Measurements from ENCODE around the gene EPB41L2.
A peak's percentile ranks its signal among the peaks of the same experiment; 100 is the strongest.

EPB41L2 gene

GRCh38 chr6:131061041-131061750, 1.8 kb downstream of the EPB41L2 start:
- peak; percentile 77 for DNase-seq

- no peak for DNase-seq
Measured at GRCh38 chr6:131060311-131060710, 2.7 kb downstream of the EPB41L2 start.

- no peak for DNase-seq
Measured at GRCh38 chr6:131059486-131059885, 3.6 kb downstream of the EPB41L2 start.

- DNase-seq, result no peak
Measured at GRCh38 chr6:131058236-131058635, 4.8 kb downstream of the EPB41L2 start.

GRCh38 chr6:131054392-131055250, 8.4 kb downstream of the EPB41L2 start:
- DNase-seq, result no peak

- no peak for DNase-seq
Measured at GRCh38 chr6:131053546-131054240, 9.4 kb downstream of the EPB41L2 start.

GRCh38 chr6:131052181-131052580, 10.9 kb downstream of the EPB41L2 start:
- peak; percentile 24 for DNase-seq

GRCh38 chr6:131051341-131051740, 11.7 kb downstream of the EPB41L2 start:
- no peak for DNase-seq

- no peak for DNase-seq
Measured at GRCh38 chr6:131049608-131050007, 13.4 kb downstream of the EPB41L2 start.

- no peak for DNase-seq
Measured at GRCh38 chr6:131048933-131049515, 14.0 kb downstream of the EPB41L2 start.

GRCh38 chr6:131048459-131048858, 14.6 kb downstream of the EPB41L2 start:
- no peak for DNase-seq

GRCh38 chr6:131045139-131045538, 17.9 kb downstream of the EPB41L2 start:
- no peak for DNase-seq

- DNase-seq, result no peak
Measured at GRCh38 chr6:131043902-131044447, 19.1 kb downstream of the EPB41L2 start.

GRCh38 chr6:131042664-131043063, 20.4 kb downstream of the EPB41L2 start:
- DNase-seq, result no peak

- no peak for DNase-seq
Measured at GRCh38 chr6:131041814-131042213, 21.2 kb downstream of the EPB41L2 start.

GRCh38 chr6:131040866-131041265, 22.2 kb downstream of the EPB41L2 start:
- DNase-seq, result no peak

GRCh38 chr6:131039345-131039680, 23.7 kb downstream of the EPB41L2 start:
- DNase-seq, result peak; percentile 63

- DNase-seq, result peak; percentile 63
Measured at GRCh38 chr6:131038597-131039344, 24.3 kb downstream of the EPB41L2 start.

GRCh38 chr6:131037194-131037897, 25.7 kb downstream of the EPB41L2 start:
- no peak for DNase-seq

- DNase-seq, result no peak
Measured at GRCh38 chr6:131036601-131037000, 26.4 kb downstream of the EPB41L2 start.

GRCh38 chr6:131036143-131036542, 26.9 kb downstream of the EPB41L2 start:
- DNase-seq, result no peak

GRCh38 chr6:131035582-131035981, 27.5 kb downstream of the EPB41L2 start:
- no peak for DNase-seq
